ENCODE results near the gene PIGM.

The PIGM gene

GRCh38 chr1:160022330-160023310 lies 9.2 kb downstream of the PIGM start:
- no peak for TF ChIP-seq CTCF (IDR thresholded peaks at IDR 0.05; ENCODE audit: low read depth, low read length, missing control alignments)
- H3K4me3 ChIP-seq (ENCODE audit: low read depth, low read length) = no peak overlapping the region
- no peak for DNase-seq (ENCODE audit: low read depth)

- DNase-seq (ENCODE audit: low read depth) = no peak
- no peak overlapping the region for H3K4me3 ChIP-seq (ENCODE audit: low read depth, low read length)
- no peak for TF ChIP-seq CTCF (IDR thresholded peaks at IDR 0.05; ENCODE audit: low read depth, low read length, missing control alignments)
Measured at GRCh38 chr1:160021376-160022074, 10.3 kb downstream of the PIGM start.

- TF ChIP-seq CTCF (IDR thresholded peaks at IDR 0.05; ENCODE audit: low read depth, low read length, missing control alignments) = no peak
- DNase-seq (ENCODE audit: low read depth) = no peak
- no peak overlapping the region for H3K4me3 ChIP-seq (ENCODE audit: low read depth, low read length)
Measured at GRCh38 chr1:160020196-160020595, 11.6 kb downstream of the PIGM start.

- H3K4me3 ChIP-seq (ENCODE audit: low read depth, low read length) = no peak overlapping the region
- DNase-seq (ENCODE audit: low read depth) = no peak
- no peak for TF ChIP-seq CTCF (IDR thresholded peaks at IDR 0.05; ENCODE audit: low read depth, low read length, missing control alignments)
Measured at GRCh38 chr1:160018900-160019299, 12.9 kb downstream of the PIGM start.

GRCh38 chr1:160018347-160018746 lies 13.4 kb downstream of the PIGM start:
- TF ChIP-seq CTCF (IDR thresholded peaks at IDR 0.05; ENCODE audit: low read depth, low read length, missing control alignments) = no peak
- no peak overlapping the region for H3K4me3 ChIP-seq (ENCODE audit: low read depth, low read length)
- no peak for DNase-seq (ENCODE audit: low read depth)

GRCh38 chr1:160017592-160017991 lies 14.2 kb downstream of the PIGM start:
- H3K4me3 ChIP-seq (ENCODE audit: low read depth, low read length) = no peak overlapping the region
- no peak for DNase-seq (ENCODE audit: low read depth)
- TF ChIP-seq CTCF (IDR thresholded peaks at IDR 0.05; ENCODE audit: low read depth, low read length, missing control alignments) = no peak
